GM12878 (cell line): ENCODE results near the gene DAZAP2. TPM values are rescaled to one million over a fixed set of nuclear protein-coding genes. Genes with fewer than 3 reads are reported as not detected.

Source experiments
- CREM ChIP-seq: IDR thresholded peaks from 2 replicates; pipeline ENCODE4 v1.6.1; 2014; ENCODE audit warnings: antibody characterized with exemption, low read depth
- ETV6 ChIP-seq, 2 experiments: fragments of 450-650 bp in 1 of 2; IDR thresholded peaks in 1 of 2; conservative IDR thresholded peaks in 1 of 2; 2 replicates each; pipeline ENCODE4 v1.6.1; 2014; ENCODE audit warnings: antibody characterized with exemption in 1 of 2, borderline replicate concordance in 1 of 2, low read depth in 1 of 2, mild to moderate bottlenecking in 1 of 2, moderate library complexity in 1 of 2
- EZH2 ChIP-seq: IDR thresholded peaks from 2 replicates; pipeline ENCODE4 v1.6.1; 2012; ENCODE audit warnings: low read depth, mild to moderate bottlenecking, control low read depth, inconsistent platforms, low read length, borderline replicate concordance; ENCODE audit not compliant: control insufficient read depth
- JUNB ChIP-seq: IDR thresholded peaks from 2 replicates; pipeline ENCODE4 v1.6.1; 2016; ENCODE audit warnings: antibody characterized with exemption, mild to moderate bottlenecking
- NFYA ChIP-seq: IDR thresholded peaks from 2 replicates; pipeline ENCODE4 v1.6.1; 2011; ENCODE audit warnings: low read depth, mild to moderate bottlenecking, low read length, improper control_type of control experiment, borderline replicate concordance
- NRF1 ChIP-seq: conservative IDR thresholded peaks from 2 replicates; pipeline ENCODE4 v1.6.1; 2011; ENCODE audit warnings: mild to moderate bottlenecking, low read depth, low read length, improper control_type of control experiment
- RUNX3 ChIP-seq: IDR thresholded peaks from 2 replicates; pipeline ENCODE4 v1.6.1; 2012; ENCODE audit warnings: low read length, inconsistent platforms
- SMARCA5 ChIP-seq: fragments of 450-650 bp; IDR thresholded peaks from 2 replicates; pipeline ENCODE4 v1.6.1; 2017; ENCODE audit warnings: mild to moderate bottlenecking
- TARDBP ChIP-seq: IDR thresholded peaks from 2 replicates; pipeline ENCODE4 v1.6.1; 2016; ENCODE audit warnings: borderline replicate concordance
- ZNF622 ChIP-seq: fragments of 450-650 bp; IDR thresholded peaks from 2 replicates; pipeline ENCODE4 v1.6.1; 2017; ENCODE audit warnings: mild to moderate bottlenecking, inconsistent platforms
- polyA plus RNA-seq, 11 experiments: library from polyadenylated mRNA; depleted of rRNA in 4 of 11; unstranded in 6 of 11; stranded (reverse) in 5 of 11; fragments of >200 nt; fragmentation: Nextera tagmentation in 4 of 11; fragmentation: Illumina TruSeq in 1 of 11; extraction: Ambion mirVana in 4 of 11; extraction: Trizol in 1 of 11; gene quantifications; 1 replicate in 1 of 11; 2 replicates in 10 of 11; pipeline versions ENCODE4 v1.2.1 to v1.2.3, GENCODE V29; 2011 to 2016; ENCODE audit warnings: inconsistent platforms in 2 of 11, missing spikeins in 2 of 11, low read depth in 1 of 11
- total RNA-seq, 4 experiments: library from RNA; depleted of rRNA in 3 of 4; stranded (reverse); fragments of >200 nt in 3 of 4; fragmentation: Illumina TruSeq in 1 of 4; extraction: Trizol in 1 of 4; gene quantifications; 2 replicates each; pipeline versions ENCODE4 v1.2.1 to v1.2.3, GENCODE V29; 2013 to 2021
- TF ChIP-seq, protein P1 (sequence below): IDR thresholded peaks from 2 replicates; pipeline ENCODE4 v1.6.1; 2012; ENCODE audit warnings: low read depth, low read length, improper control_type of control experiment
- TF ChIP-seq, protein P2 (sequence below): fragments of 450-650 bp; IDR thresholded peaks from 2 replicates; pipeline ENCODE4 v1.6.1; 2017; ENCODE audit warnings: mild to moderate bottlenecking
- TF ChIP-seq, protein P3 (sequence below): IDR thresholded peaks from 2 replicates; pipeline ENCODE4 v1.6.1; 2012; ENCODE audit warnings: low read length, inconsistent platforms
- TF ChIP-seq, protein P4 (sequence below): fragments of 450-650 bp; formaldehyde crosslinking; IDR thresholded peaks from 2 replicates; pipeline ENCODE4 v1.4.0; 2022; ENCODE audit warnings: mild to moderate bottlenecking, moderate library complexity
- TF ChIP-seq, protein P5 (sequence below): fragments of 150-350 bp; IDR thresholded peaks from 2 replicates; pipeline ENCODE4 v1.6.1; 2016; ENCODE audit warnings: low read depth, low read length
- TF ChIP-seq, protein P6 (sequence below): fragments of 450-650 bp; IDR thresholded peaks from 2 replicates; pipeline ENCODE4 v1.6.1; 2017; ENCODE audit warnings: borderline replicate concordance

DAZAP2 gene
- total and polyA plus RNA-seq, 10 of the 15 experiments (the other 5 are each of a cell fraction or from before 2014, with no cell fraction given): 71.0 to 267 (median 158) TPM

DNA sequence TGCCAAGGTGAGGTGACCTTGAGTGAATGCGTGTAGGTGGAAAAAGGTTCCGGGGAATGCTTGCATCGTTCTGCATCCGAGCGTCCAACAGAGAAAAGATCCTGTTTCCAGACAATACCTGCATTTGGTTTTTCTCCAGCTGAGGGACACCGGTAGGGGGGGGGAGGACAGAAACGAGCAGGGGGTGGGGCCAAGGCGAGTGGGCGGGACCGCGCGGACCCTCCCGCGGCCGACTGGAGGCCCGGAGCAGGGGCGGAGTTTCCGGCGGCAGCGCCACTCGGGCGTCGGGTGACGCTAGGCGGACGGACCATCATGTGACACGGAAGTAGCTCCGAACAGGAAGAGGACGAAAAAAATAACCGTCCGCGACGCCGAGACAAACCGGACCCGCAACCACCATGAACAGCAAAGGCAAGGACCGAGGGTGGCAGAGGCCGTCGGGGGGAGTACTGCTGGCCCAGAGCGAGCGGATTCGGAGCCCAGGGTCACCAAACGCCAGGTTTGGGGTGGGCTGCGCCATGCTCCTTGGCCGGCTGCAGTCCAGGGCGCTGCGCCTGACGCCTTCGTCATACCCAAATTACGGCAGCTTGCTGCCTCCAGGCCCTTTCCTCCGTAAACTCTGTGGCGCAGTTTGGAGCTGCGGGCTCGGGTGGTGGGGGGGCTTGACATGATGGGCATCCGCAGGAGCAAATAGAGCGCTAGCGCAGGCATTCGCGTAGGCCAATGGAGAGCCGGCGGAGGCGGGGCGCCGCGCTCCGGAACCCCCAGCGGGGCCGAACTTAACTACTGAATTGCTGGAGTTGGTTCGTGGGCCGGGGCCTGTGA lies at the start of gene DAZAP2 (continued):
- TF ChIP-seq, protein P1, sequence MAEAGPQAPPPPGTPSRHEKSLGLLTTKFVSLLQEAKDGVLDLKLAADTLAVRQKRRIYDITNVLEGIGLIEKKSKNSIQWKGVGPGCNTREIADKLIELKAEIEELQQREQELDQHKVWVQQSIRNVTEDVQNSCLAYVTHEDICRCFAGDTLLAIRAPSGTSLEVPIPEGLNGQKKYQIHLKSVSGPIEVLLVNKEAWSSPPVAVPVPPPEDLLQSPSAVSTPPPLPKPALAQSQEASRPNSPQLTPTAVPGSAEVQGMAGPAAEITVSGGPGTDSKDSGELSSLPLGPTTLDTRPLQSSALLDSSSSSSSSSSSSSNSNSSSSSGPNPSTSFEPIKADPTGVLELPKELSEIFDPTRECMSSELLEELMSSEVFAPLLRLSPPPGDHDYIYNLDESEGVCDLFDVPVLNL: no peak
- TF ChIP-seq, protein P2, sequence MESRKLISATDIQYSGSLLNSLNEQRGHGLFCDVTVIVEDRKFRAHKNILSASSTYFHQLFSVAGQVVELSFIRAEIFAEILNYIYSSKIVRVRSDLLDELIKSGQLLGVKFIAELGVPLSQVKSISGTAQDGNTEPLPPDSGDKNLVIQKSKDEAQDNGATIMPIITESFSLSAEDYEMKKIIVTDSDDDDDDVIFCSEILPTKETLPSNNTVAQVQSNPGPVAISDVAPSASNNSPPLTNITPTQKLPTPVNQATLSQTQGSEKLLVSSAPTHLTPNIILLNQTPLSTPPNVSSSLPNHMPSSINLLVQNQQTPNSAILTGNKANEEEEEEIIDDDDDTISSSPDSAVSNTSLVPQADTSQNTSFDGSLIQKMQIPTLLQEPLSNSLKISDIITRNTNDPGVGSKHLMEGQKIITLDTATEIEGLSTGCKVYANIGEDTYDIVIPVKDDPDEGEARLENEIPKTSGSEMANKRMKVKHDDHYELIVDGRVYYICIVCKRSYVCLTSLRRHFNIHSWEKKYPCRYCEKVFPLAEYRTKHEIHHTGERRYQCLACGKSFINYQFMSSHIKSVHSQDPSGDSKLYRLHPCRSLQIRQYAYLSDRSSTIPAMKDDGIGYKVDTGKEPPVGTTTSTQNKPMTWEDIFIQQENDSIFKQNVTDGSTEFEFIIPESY: no peak
- no peak for TF ChIP-seq EZH2
- no peak for TF ChIP-seq JUNB
- TF ChIP-seq, protein P3, sequence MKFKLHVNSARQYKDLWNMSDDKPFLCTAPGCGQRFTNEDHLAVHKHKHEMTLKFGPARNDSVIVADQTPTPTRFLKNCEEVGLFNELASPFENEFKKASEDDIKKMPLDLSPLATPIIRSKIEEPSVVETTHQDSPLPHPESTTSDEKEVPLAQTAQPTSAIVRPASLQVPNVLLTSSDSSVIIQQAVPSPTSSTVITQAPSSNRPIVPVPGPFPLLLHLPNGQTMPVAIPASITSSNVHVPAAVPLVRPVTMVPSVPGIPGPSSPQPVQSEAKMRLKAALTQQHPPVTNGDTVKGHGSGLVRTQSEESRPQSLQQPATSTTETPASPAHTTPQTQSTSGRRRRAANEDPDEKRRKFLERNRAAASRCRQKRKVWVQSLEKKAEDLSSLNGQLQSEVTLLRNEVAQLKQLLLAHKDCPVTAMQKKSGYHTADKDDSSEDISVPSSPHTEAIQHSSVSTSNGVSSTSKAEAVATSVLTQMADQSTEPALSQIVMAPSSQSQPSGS: no peak
- TF ChIP-seq, protein P4, sequence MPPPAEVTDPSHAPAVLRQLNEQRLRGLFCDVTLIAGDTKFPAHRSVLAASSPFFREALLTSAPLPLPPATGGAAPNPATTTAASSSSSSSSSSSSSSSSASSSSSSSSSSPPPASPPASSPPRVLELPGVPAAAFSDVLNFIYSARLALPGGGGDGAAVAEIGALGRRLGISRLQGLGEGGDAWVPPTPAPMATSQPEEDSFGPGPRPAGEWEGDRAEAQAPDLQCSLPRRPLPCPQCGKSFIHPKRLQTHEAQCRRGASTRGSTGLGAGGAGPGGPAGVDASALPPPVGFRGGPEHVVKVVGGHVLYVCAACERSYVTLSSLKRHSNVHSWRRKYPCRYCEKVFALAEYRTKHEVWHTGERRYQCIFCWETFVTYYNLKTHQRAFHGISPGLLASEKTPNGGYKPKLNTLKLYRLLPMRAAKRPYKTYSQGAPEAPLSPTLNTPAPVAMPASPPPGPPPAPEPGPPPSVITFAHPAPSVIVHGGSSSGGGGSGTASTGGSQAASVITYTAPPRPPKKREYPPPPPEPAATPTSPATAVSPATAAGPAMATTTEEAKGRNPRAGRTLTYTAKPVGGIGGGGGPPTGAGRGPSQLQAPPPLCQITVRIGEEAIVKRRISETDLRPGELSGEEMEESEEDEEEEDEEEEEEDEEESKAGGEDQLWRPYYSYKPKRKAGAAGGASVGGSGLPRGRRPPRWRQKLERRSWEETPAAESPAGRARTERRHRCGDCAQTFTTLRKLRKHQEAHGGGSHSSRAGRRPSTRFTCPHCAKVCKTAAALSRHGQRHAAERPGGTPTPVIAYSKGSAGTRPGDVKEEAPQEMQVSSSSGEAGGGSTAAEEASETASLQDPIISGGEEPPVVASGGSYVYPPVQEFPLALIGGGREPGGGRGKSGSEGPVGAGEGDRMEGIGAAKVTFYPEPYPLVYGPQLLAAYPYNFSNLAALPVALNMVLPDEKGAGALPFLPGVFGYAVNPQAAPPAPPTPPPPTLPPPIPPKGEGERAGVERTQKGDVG (CRISPR knock-in tag): no peak
- TF ChIP-seq, protein P5, sequence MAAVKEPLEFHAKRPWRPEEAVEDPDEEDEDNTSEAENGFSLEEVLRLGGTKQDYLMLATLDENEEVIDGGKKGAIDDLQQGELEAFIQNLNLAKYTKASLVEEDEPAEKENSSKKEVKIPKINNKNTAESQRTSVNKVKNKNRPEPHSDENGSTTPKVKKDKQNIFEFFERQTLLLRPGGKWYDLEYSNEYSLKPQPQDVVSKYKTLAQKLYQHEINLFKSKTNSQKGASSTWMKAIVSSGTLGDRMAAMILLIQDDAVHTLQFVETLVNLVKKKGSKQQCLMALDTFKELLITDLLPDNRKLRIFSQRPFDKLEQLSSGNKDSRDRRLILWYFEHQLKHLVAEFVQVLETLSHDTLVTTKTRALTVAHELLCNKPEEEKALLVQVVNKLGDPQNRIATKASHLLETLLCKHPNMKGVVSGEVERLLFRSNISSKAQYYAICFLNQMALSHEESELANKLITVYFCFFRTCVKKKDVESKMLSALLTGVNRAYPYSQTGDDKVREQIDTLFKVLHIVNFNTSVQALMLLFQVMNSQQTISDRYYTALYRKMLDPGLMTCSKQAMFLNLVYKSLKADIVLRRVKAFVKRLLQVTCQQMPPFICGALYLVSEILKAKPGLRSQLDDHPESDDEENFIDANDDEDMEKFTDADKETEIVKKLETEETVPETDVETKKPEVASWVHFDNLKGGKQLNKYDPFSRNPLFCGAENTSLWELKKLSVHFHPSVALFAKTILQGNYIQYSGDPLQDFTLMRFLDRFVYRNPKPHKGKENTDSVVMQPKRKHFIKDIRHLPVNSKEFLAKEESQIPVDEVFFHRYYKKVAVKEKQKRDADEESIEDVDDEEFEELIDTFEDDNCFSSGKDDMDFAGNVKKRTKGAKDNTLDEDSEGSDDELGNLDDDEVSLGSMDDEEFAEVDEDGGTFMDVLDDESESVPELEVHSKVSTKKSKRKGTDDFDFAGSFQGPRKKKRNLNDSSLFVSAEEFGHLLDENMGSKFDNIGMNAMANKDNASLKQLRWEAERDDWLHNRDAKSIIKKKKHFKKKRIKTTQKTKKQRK: no peak
- TF ChIP-seq ZNF622: no peak
- no peak for TF ChIP-seq NRF1
- no peak; a peak in 1 of 4 replicates for TF ChIP-seq ETV6 (conservative IDR thresholded peaks at IDR 0.05 in 1 of 2, IDR thresholded peaks at IDR 0.05 in 1 of 2; ENCODE audit: borderline replicate concordance in 1 of 2, low read depth in 1 of 2)
- no peak for TF ChIP-seq TARDBP
- TF ChIP-seq SMARCA5: peak; percentile 97
- TF ChIP-seq, protein P6, sequence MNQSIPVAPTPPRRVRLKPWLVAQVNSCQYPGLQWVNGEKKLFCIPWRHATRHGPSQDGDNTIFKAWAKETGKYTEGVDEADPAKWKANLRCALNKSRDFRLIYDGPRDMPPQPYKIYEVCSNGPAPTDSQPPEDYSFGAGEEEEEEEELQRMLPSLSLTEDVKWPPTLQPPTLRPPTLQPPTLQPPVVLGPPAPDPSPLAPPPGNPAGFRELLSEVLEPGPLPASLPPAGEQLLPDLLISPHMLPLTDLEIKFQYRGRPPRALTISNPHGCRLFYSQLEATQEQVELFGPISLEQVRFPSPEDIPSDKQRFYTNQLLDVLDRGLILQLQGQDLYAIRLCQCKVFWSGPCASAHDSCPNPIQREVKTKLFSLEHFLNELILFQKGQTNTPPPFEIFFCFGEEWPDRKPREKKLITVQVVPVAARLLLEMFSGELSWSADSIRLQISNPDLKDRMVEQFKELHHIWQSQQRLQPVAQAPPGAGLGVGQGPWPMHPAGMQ: no peak
- peak; percentile 89; the same call in 1 of the 2 replicates for TF ChIP-seq NFYA
- TF ChIP-seq CREM: peak; percentile 71
- TF ChIP-seq RUNX3: no peak
